ENCODE results near the gene LTBP1. TPM values are rescaled to one million over a fixed set of nuclear protein-coding genes. Genes with fewer than 3 reads are reported as not detected.

LTBP1 gene
- total RNA-seq, 1 donor from 2014 or later: 0.07 TPM

GRCh38 chr2:33184041-33184440, 237.3 kb downstream of the LTBP1 start:
- TF ChIP-seq, protein P1, sequence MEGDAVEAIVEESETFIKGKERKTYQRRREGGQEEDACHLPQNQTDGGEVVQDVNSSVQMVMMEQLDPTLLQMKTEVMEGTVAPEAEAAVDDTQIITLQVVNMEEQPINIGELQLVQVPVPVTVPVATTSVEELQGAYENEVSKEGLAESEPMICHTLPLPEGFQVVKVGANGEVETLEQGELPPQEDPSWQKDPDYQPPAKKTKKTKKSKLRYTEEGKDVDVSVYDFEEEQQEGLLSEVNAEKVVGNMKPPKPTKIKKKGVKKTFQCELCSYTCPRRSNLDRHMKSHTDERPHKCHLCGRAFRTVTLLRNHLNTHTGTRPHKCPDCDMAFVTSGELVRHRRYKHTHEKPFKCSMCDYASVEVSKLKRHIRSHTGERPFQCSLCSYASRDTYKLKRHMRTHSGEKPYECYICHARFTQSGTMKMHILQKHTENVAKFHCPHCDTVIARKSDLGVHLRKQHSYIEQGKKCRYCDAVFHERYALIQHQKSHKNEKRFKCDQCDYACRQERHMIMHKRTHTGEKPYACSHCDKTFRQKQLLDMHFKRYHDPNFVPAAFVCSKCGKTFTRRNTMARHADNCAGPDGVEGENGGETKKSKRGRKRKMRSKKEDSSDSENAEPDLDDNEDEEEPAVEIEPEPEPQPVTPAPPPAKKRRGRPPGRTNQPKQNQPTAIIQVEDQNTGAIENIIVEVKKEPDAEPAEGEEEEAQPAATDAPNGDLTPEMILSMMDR (IDR thresholded peaks at IDR 0.05): no peak
- Mint-ChIP-seq H3K4me1 (no peaks in the 10 kb centered on the region), H3K36me3 (ENCODE audit: low read depth) (no peaks in the 10 kb centered on the region), H3K9me3 (no peaks in the 10 kb centered on the region), H3K27me3 (no peaks in the 10 kb centered on the region), H3K27ac (no peak overlapping the region), H3K4me3 (no peak overlapping the region)
- POLR2A ChIA-PET: no interaction called here
- DNase-seq: no peak
- intact Hi-C loops (cut with micrococcal nuclease): no loop called here
- CTCF ChIA-PET: no interaction called here
- ATAC-seq (ENCODE audit: low read depth): no peak

GRCh38 chr2:33186937-33187336, 240.2 kb downstream of the LTBP1 start:
- ATAC-seq (ENCODE audit: low read depth) (no peak), DNase-seq (no peak)
- Mint-ChIP-seq H3K27ac (no peak overlapping the region), H3K27me3 (peaks cover 2% of the 10 kb centered on the region), H3K36me3 (ENCODE audit: low read depth) (no peaks in the 10 kb centered on the region), H3K9me3 (no peaks in the 10 kb centered on the region), H3K4me3 (no peak overlapping the region), H3K4me1 (no peaks in the 10 kb centered on the region)
- TF ChIP-seq, protein P1 (IDR thresholded peaks at IDR 0.05): no peak
- ChIA-PET POLR2A (no interaction called here), CTCF (no interaction called here)
- intact Hi-C loops (cut with micrococcal nuclease): no loop called here

DNA sequence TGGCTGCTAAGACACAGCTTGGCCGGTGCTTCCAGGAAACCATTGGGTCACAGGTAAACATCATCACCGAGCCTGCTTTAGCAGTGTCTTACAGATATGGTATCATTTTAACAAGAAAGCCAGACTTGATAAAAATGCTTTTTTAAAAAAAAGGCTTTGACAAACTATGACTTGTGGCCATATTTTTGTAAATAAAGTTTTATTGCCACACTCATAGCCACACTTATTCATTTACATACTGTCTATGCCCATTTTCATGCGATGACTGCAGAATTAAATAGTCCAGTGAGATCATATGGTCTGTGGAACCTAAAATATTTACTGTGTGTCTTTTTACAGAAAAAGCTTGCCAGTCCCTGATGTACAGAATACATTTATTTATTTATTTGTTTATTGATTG, 242.0 kb downstream of the LTBP1 start:
- CTCF ChIA-PET: no interaction called here
- Mint-ChIP-seq H3K36me3 (ENCODE audit: low read depth) (no peaks in the 10 kb centered on the region), H3K27ac (no peak overlapping the region), H3K4me3 (no peak overlapping the region), H3K9me3 (no peaks in the 10 kb centered on the region), H3K27me3 (peaks cover 2% of the 10 kb centered on the region), H3K4me1 (no peaks in the 10 kb centered on the region)
- intact Hi-C loops (cut with micrococcal nuclease): no loop called here
- DNase-seq (no peak), ATAC-seq (ENCODE audit: low read depth) (no peak)
- TF ChIP-seq, protein P1 (IDR thresholded peaks at IDR 0.05): no peak
- POLR2A ChIA-PET: no interaction called here

DNA sequence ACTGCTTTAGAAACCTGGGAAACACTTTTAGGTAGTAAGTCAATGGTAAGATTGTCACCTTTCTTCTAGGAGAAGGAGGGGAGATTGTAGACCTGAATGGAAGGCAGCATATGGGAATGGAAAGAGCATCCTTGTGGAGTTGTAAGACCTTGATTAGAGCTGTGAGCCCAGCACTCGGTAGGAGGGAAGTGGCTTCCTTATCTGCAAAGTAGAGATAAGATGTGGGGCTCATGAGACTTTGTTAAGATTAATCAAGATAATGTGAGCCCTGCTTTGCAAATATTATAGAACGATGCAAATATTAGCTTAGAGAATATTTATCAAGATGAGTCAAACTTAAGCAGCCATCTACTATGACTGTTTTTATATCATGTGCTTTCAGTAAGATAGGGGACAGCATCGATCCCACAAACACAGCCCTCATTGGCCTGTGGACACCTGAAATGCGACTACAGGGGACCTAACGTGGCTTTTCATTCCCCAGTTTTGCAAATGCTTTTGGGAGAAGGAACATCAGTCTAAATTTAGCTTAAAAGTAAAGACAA, 243.7 kb downstream of the LTBP1 start:
- ChIA-PET POLR2A (no interaction called here), CTCF (no interaction called here)
- H3K4me1 Mint-ChIP-seq: no peaks in the 10 kb centered on the region
- no peaks in the 10 kb centered on the region for H3K36me3 Mint-ChIP-seq (ENCODE audit: low read depth)
- H3K27ac Mint-ChIP-seq: no peak overlapping the region
- peaks cover 2% of the 10 kb centered on the region for H3K27me3 Mint-ChIP-seq
- intact Hi-C loops (cut with micrococcal nuclease): no loop called here
- DNase-seq (no peak), ATAC-seq (ENCODE audit: low read depth) (no peak)
- no peak overlapping the region for H3K4me3 Mint-ChIP-seq
- H3K9me3 Mint-ChIP-seq: no peaks in the 10 kb centered on the region
- TF ChIP-seq, protein P1 (IDR thresholded peaks at IDR 0.05): no peak

- H3K4me3 Mint-ChIP-seq: no peak overlapping the region
- H3K36me3 Mint-ChIP-seq (ENCODE audit: low read depth): no peaks in the 10 kb centered on the region
- no peaks in the 10 kb centered on the region for H3K9me3 Mint-ChIP-seq
- ChIA-PET CTCF (no interaction called here), POLR2A (no interaction called here)
- ATAC-seq (ENCODE audit: low read depth) (no peak), DNase-seq (no peak)
- TF ChIP-seq, protein P1 (IDR thresholded peaks at IDR 0.05): no peak
- H3K27me3 Mint-ChIP-seq: peaks cover 8% of the 10 kb centered on the region
- no peaks in the 10 kb centered on the region for H3K4me1 Mint-ChIP-seq
- intact Hi-C loops (cut with micrococcal nuclease): no loop called here
- no peak overlapping the region for H3K27ac Mint-ChIP-seq
These were observed 249.1 kb downstream of the LTBP1 start for GRCh38 chr2:33195891-33196290.

Data from activated B cell treated with CpG ODN at 0.5 μM for 24 hours (primary cell).